Cerebellar cortex (tissue), 1 donor: ENCODE data around the gene NOD2.

Experiments used
- DNase-seq: peaks from one replicate; pipeline ENCODE4 v3.0.0-alpha.2; 2015; ENCODE audit warnings: low spot score

The NOD2 gene

DNA sequence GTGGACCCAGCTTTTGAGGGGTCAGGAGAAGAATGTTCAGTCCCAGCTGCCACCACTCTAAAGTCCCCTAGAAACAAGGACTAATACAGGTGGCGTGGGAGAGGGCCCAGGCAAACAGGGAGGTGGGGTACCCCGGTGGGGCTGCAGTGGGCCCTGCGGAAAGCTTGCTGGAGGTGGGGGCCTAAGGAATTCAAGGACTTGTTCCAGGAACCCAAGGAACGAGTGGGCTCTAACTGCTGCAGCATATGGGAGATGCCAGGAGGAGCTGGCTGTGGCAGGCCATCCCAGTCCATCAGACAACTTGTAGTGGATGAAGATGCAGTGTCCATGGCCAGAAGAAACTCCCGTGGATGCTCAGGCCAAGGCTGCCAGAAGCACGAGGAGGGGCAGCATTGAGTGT is 22.9 kb upstream of the NOD2 start:
- no peak for DNase-seq

DNA sequence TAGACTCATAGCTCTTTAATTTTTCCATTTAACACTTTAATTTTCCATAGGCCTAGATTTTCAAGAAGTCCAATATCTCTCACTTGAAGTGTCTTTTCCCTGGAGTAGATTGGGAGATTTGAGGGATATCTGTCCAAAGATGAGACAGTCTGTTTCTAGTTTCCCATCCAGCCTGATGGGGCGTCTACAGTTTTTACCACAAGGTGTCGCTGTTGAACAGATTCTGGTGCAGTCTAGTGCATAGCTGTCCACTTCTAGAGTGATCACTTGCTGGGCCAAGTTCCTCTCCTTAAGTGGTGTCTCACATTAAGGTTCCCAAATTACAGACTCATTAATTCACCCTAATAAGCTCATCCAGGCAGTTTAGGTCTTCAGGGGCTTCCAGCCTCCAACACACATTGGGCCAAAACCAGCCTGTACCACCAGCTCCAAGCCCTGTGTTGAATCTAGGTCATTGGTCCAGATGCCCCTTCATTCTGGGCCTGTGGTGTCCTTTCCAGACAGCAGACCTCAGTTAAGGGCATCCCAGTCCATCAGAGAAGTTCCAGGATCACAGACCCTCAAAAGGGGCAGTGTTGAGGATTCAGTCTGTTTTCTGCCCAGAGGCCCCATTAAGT is 21.7 kb upstream of the NOD2 start:
- DNase-seq: peak; percentile 13

DNA sequence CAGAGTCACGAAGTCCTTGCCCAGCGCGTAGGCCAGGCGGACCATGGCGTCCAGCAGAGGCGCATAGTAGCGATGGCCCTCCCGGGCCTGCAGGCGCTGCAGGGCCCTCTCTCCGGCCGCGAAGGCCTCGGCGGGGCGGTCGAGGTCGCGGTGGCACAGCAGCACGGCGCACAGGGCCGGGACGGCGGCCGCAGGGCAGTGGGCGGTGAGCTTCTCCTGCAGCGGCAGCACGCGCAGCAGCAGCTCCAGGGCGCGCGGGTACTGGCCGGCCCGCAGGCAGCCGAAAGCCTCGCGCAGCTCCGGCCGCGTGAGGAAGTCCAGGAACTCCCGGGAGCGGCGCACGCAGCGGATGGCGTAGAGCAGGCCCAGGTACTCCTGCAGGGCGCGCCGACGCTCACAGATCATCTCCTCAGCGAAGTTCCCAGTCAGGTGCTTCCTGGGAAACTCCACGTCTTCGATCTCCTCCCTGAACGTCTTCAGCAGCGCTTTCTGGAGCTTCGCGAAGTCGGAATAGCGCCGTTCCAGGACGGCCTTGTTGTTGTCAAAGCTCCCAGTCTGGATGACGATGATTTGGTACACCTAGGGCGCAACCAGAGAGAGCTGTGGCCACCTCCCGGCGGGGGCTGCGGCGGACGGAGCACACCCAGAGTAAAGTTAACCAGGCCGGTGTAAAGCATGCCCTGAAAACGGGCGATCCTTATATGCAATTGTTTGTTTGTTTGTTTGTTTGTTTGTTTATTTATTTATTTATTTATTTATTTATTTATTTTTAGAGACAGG is 19.7 kb upstream of the NOD2 start:
- DNase-seq: no peak

DNA sequence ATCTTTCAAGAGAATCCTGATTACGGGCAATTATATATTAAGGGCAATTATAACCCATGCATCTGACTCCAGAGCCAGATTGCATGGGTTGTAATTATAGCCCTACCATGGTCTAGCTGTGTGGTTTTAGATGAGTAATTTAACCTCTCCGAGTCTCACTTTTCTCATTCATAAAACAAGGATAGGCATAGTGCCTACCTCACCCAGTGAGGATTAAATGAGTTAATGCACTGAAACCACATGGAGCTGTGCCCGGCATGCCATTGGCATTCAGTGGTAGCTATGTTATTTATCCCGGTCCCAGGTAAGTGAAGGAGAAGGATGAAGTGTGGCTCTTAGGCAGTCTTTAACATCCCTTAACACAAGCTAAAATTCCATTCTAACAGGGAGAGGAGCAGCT is 18.6 kb upstream of the NOD2 start:
- no peak for DNase-seq

DNA sequence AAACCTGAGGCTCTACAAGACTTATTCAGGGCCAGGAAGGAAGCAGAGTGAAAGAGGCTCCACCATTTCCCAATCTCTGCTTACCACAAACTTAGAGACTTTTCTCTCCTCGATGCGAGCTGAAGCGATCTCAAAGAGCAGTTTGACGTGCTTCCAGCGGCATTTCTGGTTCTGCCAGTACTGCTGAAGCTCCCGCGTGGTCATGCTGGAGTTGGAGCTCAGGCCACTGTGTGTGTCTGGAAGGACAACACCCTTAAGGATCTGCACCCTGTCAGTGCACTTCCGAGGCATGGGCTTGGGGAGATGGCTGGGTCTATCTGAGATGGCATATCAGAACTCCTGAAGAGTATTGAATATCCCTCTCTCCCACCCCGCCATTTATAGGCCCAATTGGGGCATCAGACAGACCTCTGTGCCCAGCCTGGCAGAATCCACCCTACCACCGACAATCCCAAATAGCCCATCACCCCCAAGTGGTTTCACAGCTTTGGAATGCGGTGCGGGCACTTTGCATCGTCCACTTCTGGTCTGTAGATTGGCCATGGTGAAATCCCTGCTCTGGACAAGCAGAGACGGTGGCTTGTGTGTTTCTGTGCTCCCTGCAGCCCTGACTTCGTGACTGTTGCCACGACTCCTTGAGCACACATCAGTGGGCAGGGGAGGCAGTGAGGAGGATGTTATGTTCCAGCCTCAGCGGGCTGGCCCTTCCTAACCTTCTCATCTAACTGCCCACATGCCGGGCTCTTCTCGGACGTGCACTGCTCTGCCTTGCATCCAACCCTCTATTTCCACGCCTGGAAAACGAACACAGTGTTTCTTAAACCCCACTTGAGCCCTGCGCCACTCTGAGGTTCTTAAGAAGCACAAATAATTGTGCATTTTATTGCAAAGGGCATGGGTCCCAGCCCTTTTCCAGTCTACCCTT is 17.5 kb upstream of the NOD2 start:
- DNase-seq: no peak

DNA sequence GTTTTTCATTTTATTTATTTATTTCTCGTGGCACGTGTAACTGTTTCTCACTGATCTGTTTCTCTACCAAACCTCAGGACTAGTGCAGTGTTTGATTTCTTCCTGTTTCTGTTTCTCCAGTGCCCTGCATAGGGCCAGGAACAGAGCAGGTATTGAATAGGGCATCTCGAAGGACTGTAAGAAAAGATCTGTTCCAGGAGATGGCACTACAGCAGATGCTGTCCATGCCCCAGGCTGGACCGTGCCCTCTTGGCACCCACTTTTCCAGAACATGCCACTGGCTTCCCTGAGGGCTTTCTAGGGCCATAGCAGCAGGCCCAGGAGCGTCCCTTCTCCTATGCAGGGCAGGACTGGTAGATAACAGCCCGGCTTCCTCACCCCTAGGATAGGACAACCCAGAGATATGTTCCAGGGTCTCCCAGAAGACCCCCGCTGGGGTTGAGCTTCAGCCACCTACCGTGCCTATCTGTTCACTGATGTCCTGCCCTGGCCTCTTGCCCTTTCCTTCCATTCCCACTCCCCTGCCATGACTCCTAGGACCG is 16.7 kb upstream of the NOD2 start:
- no peak for DNase-seq

DNA sequence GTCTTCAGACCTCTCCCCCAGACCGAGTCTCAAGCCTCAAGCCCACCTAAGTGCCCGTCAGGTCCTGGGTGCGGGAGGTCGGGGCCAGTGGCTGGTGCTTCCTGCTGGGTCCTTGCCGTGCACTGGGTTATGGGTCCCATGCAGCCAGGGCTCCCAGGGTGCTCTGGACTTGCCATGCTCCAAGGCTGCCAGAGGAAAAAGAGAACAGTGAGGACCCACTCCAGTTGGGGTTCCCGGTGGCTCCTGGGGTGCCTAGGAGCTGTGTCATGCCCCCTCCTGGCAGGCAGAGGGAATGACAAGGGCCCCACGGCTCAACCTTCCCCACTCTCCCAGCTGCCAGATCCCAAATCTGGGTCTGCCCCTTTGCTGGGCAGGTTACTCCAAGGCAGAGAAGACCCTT is 16.1 kb upstream of the NOD2 start:
- DNase-seq: no peak

DNA sequence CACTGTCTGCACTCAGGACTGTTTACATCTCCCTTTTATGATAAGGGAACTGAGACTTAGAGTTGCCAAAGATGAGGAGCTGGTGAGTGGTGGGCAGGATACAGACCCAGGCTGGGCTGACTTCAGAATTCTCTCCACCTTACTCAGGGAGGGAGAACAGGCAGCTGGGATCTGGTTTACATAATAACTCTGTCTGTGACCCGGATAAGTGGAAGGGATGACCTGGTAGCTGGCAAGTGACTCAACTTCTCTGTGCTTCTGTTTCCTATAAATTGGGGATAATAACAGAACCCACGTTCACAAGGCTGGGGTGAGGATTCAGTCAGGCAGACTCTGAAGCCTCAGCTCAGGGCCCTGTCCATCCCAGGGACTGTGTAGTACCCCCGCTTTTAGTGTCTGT is 14.9 kb upstream of the NOD2 start:
- DNase-seq: no peak

DNA sequence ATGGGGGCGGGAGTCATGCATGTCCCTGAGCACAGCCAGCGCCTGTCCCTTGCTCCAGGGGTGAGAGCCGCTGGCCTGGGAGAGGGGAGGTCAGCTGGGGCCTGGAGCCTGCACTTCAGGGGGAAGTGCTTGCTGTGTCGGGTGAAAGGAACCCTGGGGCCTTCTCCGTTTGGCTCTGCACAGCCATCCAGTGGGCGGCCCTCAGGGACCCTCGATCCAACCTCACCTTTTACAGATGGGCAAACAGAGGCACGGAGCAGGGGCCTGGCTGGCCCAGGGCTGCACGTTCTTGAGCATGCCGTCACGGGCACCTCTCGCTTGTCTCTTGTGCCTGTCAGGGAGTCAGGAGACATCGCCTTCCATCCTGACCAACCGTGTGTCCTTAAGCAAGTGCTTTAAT is 14.1 kb upstream of the NOD2 start:
- no peak for DNase-seq

DNA sequence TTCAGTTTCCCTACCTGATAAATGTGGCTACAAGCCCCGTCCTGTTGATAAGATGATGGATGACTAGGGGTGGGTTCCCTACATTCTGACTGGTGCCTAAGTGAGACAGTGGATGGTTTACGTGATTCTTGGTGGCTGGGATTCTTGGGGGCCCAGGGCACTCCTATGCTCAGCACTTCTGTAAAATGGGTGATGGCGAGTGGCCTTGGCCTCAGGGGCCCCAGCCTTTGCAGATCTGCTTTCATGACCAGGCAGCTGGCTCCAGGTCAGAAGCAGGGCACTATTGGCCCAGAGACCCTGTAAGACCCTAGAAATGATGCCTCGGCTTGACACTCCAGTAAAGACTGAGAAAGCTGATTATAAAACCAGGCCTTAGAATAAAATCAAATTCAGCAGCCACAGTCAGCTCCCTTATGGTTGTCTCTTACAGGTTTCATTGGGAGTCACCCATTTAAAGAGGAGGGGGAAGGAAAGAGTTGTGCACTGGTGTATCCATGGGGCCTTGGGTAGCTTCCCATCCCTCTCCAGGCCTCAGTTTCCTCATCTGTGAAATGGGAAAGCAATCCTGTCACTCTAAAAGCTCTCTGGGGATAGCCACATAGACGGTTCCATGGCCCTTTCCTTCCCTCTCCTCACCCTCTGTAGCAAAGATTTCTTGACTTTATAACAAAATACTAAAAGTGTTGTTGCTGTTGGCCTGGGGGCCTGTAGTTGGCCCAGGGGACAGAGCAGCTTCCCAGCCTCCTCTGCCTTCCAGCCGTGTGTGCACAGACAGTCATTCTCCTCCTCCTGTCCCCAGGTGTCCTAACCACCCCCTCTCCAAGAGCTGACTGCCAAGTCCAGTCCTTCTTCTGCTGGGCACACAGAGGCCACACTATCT is 13.5 kb upstream of the NOD2 start:
- DNase-seq: no peak

DNA sequence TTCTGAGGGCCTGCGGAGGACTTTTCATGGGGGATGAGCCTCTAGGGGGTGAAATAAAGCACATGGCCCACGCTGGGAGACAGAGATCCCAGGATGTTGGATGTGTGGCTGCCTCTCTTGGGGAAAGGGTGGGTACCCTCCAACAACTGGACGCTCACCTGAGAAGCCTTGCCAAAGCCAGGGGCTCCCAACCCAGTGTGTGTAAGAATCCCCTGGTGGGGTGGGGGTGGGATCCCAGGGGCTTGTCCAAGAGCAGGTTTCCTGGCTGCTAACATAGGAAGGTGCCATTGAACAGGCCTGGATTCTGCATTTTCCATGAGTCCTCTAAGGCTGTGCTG is 12.9 kb upstream of the NOD2 start:
- DNase-seq: no peak

DNA sequence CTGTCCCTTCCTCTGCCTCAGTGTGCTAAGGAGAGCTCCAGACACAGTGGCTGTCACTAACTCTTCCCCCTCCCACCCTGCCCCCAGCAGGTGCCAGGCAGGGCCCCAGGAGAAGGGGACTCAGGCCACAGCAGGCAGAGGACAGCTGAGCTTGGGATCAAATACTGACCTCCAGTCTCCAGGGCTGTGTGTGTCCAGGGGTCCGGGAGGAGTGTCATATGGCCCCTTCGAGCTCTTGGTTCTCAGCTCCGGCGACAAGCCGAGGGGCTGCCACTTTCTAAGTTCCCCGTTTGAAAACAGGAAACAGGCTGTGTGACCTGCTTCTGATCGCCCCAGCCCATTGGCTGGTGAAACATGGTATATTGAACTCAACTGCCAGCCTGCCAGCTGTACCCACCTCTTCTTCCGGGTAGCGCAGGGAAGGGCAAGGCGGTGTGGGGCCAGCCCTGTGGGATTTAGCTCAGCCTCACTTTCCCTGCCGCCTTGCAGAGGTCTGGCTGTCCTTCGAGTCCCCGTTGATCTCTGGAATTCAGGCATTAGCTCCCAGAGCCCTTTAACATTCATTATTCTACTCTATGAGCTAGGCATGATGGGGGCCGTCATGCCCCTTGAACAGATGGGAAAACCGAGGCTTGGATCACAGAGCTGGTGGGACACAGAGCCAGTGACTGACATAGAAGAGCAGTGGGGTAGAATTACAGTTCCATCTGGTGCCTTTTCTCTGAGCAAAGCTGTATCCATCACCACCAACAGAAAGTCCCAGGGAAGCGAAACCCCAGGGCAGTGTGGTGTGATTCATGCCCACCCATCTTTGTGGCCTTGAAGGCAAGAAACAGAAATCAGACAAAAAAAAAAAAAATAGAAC is 12.2 kb upstream of the NOD2 start, which contains the start of gene SNX20:
SNX20 (minus strand) TSS at position 292 of the 865 bp plus-strand sequence. CDS start 3,786 bp downstream, outside the sequence.
- DNase-seq: no peak

DNA sequence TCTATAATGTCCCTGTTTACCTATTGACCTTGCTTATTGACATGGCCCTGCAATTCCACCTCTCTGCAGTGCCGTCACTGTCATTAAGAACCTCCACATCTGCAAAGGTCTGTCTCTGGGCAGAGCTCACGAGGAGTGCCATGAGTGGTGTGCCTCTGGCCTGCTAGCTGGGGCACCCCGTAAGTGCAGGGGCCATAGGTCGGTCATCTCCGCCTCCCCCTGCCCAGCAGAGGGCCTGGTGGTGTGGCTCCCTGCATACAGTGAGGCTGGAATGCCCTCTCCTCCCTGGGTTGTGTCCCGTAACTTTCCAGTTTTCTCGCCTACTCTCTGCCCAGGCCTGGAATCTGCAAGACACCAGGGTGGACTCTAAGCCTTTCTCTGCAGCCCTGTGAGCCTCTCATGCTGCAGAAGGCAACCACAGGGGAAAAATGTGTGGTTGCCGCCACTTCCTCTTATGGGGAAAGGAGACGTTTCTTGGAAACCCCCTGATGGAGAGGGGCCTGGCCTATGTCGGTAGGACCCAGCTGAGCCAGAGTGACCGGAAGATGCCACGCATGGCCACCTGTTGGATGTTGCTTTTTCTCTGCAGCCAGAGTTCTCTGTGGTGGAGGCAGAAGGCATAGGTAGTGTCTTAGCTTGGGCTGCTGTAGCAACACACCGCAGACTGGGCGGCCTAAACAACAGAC is 9.6 kb upstream of the NOD2 start:
- DNase-seq: no peak

DNA sequence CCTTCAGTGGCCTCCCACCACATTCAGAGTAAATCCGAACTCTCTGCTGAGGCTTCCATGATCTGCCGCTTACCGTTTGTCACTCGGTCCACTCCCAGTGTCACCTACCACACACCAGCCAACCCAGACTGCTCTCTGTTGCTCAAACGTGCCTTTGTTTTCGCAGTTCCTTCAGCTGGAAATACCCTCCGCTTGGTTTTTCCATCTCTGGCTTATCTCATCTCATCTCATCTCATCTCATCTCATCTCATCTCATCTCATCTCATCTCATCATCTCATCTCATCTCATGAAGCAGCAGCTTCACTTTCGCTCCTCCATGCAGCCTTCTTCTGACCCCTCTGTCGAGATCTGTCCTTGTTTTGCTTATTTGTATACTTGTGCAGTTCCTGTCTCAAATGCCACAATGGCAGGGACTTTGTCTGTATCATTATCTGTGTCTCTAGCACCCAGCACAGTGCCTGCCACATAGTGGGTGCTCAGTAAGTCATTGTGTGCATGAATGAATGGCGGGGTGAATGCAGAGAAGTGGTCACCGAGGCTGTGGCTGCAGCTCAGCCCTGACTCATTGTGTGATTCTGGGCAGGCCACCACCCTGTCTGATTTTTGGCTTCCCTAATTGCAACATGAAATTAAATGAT is 8.5 kb upstream of the NOD2 start:
- no peak for DNase-seq

DNA sequence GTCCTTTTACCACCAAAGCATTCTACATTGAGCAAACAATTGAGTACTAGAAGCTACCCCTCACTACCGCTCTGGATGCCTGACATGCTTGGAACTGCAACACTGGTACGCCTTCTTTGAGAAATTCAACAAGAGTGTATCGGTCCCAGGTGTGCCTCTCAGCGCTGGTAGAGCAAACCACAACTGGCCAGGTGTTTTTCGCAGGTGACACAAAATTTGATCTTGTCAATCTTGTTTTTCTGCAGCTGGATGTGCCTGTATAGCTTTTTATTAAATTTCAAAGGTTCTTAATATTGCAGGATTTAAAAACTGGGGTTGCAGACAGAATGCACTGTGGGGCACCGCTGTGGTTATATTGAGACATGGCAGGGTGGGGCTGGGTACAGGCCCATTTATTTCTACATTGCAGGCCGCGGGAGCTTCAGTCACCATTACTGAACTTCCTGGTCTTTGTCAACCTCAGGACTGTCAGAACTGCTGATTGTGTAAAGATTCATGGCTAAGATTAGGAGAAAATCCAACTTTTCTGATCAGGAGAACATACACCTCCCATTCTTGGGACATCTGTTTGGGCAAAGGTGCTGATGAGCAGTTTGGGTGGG is 7.8 kb upstream of the NOD2 start:
- no peak for DNase-seq

DNA sequence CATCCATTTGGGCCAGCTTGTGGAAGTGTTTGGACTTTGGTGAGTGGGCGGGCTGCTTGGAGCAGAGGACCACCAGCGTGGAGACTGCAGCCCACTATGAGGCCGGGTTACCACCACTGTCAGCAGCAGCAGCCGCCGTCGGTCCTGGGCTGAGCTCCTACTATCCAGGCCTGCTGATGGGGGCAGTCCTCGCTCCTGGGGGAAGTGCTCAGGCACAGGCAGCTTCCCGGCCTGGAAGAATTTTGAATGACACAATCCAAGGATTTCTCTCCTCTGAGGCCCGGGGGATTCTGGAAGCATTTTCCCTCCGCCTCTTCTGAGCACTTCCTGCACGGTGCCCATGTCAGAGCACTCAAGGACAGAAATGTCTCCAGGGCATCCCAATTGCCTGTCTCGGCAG is 5.3 kb upstream of the NOD2 start:
- no peak for DNase-seq

DNA sequence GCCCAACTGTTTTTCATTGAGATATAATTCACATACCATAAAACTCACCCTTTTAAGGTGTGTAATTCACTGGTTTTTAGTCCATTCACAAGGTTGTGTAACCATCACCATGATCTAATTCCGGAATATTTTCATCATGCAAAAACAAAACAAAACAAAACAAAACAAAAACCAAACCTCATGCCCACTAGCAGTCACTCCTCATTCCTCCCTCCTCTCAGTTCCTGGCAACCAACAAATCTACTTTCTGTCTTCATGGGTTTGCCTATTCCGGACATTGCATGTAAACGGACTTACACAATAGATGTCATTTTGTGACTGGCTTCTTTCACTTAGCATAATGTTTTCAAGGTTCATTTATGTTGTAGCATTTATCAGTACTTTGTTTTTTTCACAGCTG is 4.5 kb upstream of the NOD2 start:
- DNase-seq: no peak

DNA sequence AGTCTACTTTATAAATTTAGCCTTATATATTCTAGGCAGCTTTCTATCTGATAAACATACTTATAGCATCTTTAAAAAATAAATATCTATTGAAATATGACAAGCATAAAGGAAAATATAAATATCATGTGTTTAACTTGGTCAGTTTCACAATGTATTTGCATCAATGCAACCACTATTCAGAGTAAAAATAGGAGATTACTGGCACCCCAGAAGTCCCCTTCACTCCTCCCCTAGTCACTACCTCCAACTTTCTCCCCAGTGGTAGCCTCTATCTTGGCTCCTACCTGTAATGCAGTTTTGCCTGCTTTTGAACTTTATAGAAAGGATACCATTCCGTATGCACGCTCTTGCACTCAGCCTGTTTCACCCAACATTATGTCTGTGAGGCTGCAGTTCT is 3.2 kb upstream of the NOD2 start:
- no peak for DNase-seq

DNA sequence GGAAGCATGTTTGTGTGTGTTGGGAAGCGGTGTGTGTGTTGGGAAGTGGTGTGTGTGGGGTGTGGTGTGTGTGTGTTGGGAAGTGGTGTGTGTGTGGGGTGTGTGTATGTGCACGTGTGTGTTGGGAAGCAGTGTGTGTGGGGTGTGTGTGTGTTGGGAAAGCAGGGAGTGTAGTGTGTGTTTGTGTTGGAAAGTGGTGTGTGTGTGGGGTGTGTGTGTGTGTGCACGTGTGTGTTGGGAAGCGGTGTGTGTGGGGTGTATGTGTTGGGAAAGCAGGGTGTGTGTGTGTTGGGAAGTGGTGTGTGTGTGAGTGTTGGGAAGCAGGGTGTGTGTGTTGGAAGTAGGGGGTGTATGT is 785 bp upstream of the NOD2 start:
- DNase-seq: no peak
